ENCODE results near the gene DACT1. TPM values are rescaled to one million over a fixed set of nuclear protein-coding genes. Genes with fewer than 3 reads are reported as not detected.

The DACT1 gene
- total RNA-seq, 4 donors from 2014 or later: 10.1 to 34.6 (median 13.0) TPM

DNA sequence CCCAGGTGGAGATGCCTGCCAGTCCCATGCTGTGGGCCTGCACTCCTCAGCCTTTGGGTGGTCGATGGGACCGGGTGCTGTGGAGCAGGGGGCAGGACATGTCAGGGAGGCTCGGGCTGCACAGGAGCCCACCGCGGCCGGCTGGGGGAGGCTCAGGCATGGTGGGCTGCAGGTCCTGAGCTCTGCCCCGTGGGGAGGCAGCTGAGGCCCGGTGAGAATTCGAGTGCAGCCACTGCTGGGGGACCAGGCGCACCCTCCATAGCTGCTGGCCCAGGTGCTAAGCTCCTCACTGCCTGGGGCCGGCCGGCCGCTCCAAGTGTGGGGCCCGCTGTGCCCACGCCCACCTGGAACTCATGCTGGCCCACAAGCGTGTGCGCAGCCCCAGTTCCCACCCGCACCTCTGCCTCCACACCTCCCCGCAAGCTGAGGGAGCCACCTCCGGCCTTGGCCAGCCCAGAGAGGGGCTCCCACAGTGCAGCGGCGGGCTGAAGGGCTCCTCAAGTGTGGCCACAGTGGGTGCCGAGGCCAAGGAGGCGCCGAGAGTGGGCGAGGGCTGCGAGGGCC is 49.6 kb downstream of the DACT1 start:
- WGBS, 2 donors: 95 to 96% methylated on average over 16 to 18 of the region's 27 CpGs
- no peak for TF ChIP-seq POLR2A (IDR thresholded peaks at IDR 0.05)
- no peak for TF ChIP-seq CTCF (IDR thresholded peaks at IDR 0.05)
- Histone ChIP-seq H3K9me3 (no peaks in the 10 kb centered on the region), H3K27me3 (no peaks in the 10 kb centered on the region), H3K27ac (no peak overlapping the region), H3K36me3 (no peaks in the 10 kb centered on the region), H3K4me1 (peaks cover 7 to 17% of the 10 kb centered on the region in 2 donors), H3K4me3 (replicated peaks in 1 of 3) (no peak overlapping the region)
- DNase-seq: no peak
- intact Hi-C loops (cut with DNase I): no loop called here

GRCh38 chr14:58690801-58691516 is 53.2 kb downstream of the DACT1 start:
- Histone ChIP-seq H3K36me3 (no peaks in the 10 kb centered on the region), H3K27me3 (no peaks in the 10 kb centered on the region), H3K4me3 (replicated peaks in 1 of 3) (no peak overlapping the region), H3K9me3 (no peaks in the 10 kb centered on the region), H3K27ac (peak overlapping the region; percentile 6 to 46 (median 43)), H3K4me1 (peaks cover 7 to 17% of the 10 kb centered on the region in 2 donors)
- intact Hi-C loops (cut with DNase I): no loop called here
- WGBS, 2 donors: 23 to 30% methylated on average over 14 of the region's 14 CpGs
- no peak for TF ChIP-seq CTCF (IDR thresholded peaks at IDR 0.05)
- TF ChIP-seq POLR2A (IDR thresholded peaks at IDR 0.05): no peak
- DNase-seq: peak; percentile 68 to 80

DNA sequence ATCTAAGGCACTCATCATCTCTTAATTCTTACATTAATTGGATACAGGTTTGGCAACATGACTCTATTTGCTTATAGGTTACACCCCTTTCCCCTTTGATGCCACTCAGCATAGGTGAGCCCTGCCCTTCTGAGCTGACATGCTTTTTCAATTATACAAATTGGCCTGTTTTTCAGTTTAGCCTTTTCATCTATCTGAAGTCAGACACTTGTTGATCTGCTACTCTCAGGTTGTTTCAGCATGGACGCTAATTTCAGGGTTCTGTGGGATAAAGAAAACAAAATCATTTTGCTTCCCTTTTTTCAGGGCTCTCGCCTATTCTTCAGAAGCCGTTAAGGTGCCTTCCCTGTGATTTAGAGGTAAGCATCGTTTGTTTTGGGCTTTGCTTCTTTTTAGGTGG is 55.3 kb downstream of the DACT1 start:
- H3K36me3 ChIP-seq: no peaks in the 10 kb centered on the region
- H3K27me3 ChIP-seq: no peaks in the 10 kb centered on the region
- H3K27ac ChIP-seq: no peak overlapping the region
- H3K4me1 ChIP-seq: peaks cover 7 to 23% of the 10 kb centered on the region in 2 donors
- DNase-seq: no peak
- no peaks in the 10 kb centered on the region for H3K9me3 ChIP-seq
- 84 to 85% methylated on average over 4 of the region's 4 CpGs for WGBS, 2 donors
- no peak overlapping the region for H3K4me3 ChIP-seq (replicated peaks in 1 of 3)
- TF ChIP-seq CTCF (IDR thresholded peaks at IDR 0.05) (no peak), POLR2A (IDR thresholded peaks at IDR 0.05) (no peak)
- intact Hi-C loops (cut with DNase I): no loop called here

DNA sequence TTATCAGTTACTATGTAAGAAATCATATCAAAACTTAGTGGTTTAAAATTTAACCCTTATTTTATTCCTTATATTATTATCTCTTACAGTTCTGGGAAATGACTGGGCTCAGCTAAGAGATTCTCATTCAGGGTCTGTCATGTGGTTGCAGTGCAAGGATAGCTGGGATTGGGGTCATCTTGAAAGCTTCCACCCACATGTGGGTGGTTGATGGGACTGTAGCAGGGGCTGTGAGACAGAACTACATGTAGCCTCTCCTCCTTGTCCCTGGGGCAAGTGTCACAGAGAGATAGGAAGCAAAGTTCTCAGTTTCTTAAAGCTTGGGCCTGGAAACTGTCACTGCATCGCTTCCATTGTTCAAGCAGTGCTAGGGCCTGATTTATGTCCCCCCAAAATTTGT is 57.8 kb downstream of the DACT1 start:
- no peaks in the 10 kb centered on the region for H3K36me3 ChIP-seq
- H3K9me3 ChIP-seq: no peaks in the 10 kb centered on the region
- H3K27me3 ChIP-seq: no peaks in the 10 kb centered on the region
- WGBS, 2 donors: 100% methylated on average over 1 of the region's 1 CpG
- H3K27ac ChIP-seq: no peak overlapping the region
- no peak for DNase-seq
- intact Hi-C loops (cut with DNase I): no loop called here
- TF ChIP-seq POLR2A (IDR thresholded peaks at IDR 0.05) (no peak), CTCF (IDR thresholded peaks at IDR 0.05) (no peak)
- peaks cover 7 to 25% of the 10 kb centered on the region in 2 donors for H3K4me1 ChIP-seq
- no peak overlapping the region for H3K4me3 ChIP-seq (replicated peaks in 1 of 3)

DNA sequence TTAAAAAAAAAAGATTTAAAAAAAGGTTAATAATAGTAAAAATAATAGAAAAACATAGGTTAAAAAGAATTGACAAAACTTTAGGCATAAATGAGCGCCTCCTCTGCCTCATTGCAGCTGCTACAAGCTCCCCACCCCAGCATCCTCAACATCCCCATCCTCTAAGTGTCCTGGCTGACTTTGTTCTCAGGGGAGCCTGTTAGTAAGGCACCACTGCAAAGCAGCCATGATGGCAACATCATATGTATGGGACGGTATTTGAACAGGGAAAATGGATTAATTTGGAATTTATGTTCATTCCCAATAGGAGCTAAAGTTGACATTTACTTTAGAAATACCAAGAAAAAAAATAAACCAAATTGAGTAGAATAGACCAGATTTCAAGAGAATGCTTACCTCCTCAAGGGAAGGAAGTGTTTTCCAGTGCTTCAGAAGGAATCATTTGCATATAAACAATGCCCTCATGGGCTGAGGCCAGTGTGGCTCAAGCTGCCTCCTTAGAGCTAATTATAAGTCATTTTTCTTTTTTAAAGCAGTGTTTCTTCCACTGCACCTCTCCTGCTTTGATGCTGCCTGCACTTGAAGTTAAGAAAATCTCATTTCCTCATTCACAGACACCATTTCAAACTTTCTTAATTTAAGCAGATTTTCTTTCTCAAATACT is 59.6 kb downstream of the DACT1 start:
- DNase-seq: no peak
- WGBS, 2 donors: 92 to 95% methylated on average over 2 of the region's 2 CpGs
- Histone ChIP-seq H3K36me3 (no peaks in the 10 kb centered on the region), H3K27me3 (no peaks in the 10 kb centered on the region), H3K4me1 (peaks cover 0 to 11% of the 10 kb centered on the region in 2 donors), H3K4me3 (replicated peaks in 1 of 3) (no peak overlapping the region), H3K27ac (no peak overlapping the region), H3K9me3 (no peaks in the 10 kb centered on the region)
- intact Hi-C loops (cut with DNase I): no loop called here
- TF ChIP-seq CTCF (IDR thresholded peaks at IDR 0.05) (no peak), POLR2A (IDR thresholded peaks at IDR 0.05) (no peak)

Data from thyroid gland (tissue), 4 donors.